LNCaP clone FGC (cell line): ENCODE data around the gene CALHM6.
A peak's percentile ranks its signal among the peaks of the same experiment; 100 is the strongest.

Experiments
- DNase-seq: peaks from one replicate; pipeline ENCODE4 v3.0.0-alpha.2; 2011; ENCODE audit warnings: low read depth
- H3K4me3 ChIP-seq: 2 replicates; pipeline ENCODE4 v1.5.1; 2011; ENCODE audit warnings: mild to moderate bottlenecking, low read depth, low read length, control low read depth
- CTCF ChIP-seq: IDR thresholded peaks from 2 replicates; pipeline ENCODE4 v1.5.1; 2012; ENCODE audit warnings: mild to moderate bottlenecking; ENCODE audit not compliant: control insufficient read depth, insufficient read depth; ENCODE audit errors: extremely low read depth

CALHM6 gene

GRCh38 chr6:116471531-116471930 lies 10.4 kb downstream of the CALHM6 start:
- DNase-seq, result no peak
- no peak for TF ChIP-seq CTCF
- no peak overlapping the region for H3K4me3 ChIP-seq

GRCh38 chr6:116472706-116473105 lies 11.5 kb downstream of the CALHM6 start:
- no peak for DNase-seq
- H3K4me3 ChIP-seq, result no peak overlapping the region
- TF ChIP-seq CTCF, result no peak

- no peak overlapping the region for H3K4me3 ChIP-seq
- no peak for TF ChIP-seq CTCF
- no peak for DNase-seq
Observed at GRCh38 chr6:116475141-116475540, 14.0 kb downstream of the CALHM6 start.

GRCh38 chr6:116476002-116476678 lies 15.0 kb downstream of the CALHM6 start:
- TF ChIP-seq CTCF, result no peak
- DNase-seq, result no peak
- no peak overlapping the region for H3K4me3 ChIP-seq

GRCh38 chr6:116482780-116483179 lies 21.6 kb downstream of the CALHM6 start:
- no peak for DNase-seq
- H3K4me3 ChIP-seq, result no peak overlapping the region
- no peak for TF ChIP-seq CTCF

- no peak for TF ChIP-seq CTCF
- H3K4me3 ChIP-seq, result no peak overlapping the region
- peak; percentile 18 for DNase-seq
Observed at GRCh38 chr6:116483616-116484015, 22.4 kb downstream of the CALHM6 start.

GRCh38 chr6:116485559-116486184 lies 24.5 kb downstream of the CALHM6 start:
- H3K4me3 ChIP-seq, result no peak overlapping the region
- no peak for DNase-seq
- no peak for TF ChIP-seq CTCF
